Stomach (tissue), 4 donors: Measurements from ENCODE around the gene NUDT4B.
"Not testable (repeated sequence)": the region's sequence is repeated elsewhere in the genome, so short reads cannot be mapped to it uniquely, and the experiment has no call there.

ENCODE experiments used
- EP300 ChIP-seq: sonication (generic); formaldehyde crosslinking; IDR thresholded peaks from one replicate; pipeline ENCODE4 v1.6.1; 2017; ENCODE audit warnings: antibody characterized with exemption
- POLR2A ChIP-seq, 4 donors: fragments of 450-650 bp; IDR thresholded peaks; one replicate each; pipeline ENCODE4 v1.6.1; 2016; ENCODE audit warnings: antibody characterized with exemption in 4 of 4, control low read depth in 2 of 4, mild to moderate bottlenecking in 1 of 4, moderate library complexity in 1 of 4
- TF ChIP-seq, protein P1 (sequence below), 7 experiments: fragments of 450-650 bp in 4 of 7; fragments of 200-600 bp in 3 of 7; sonication (generic) in 3 of 7; IDR thresholded peaks; one replicate each; pipeline ENCODE4 v1.5.1; 2016 to 2019; ENCODE audit warnings: antibody characterized with exemption in 7 of 7, control low read depth in 2 of 7, mild to moderate bottlenecking in 1 of 7

GRCh38 chr1:148768541-148768940 is 20.0 kb downstream of the NUDT4B start:
- TF ChIP-seq, protein P1, sequence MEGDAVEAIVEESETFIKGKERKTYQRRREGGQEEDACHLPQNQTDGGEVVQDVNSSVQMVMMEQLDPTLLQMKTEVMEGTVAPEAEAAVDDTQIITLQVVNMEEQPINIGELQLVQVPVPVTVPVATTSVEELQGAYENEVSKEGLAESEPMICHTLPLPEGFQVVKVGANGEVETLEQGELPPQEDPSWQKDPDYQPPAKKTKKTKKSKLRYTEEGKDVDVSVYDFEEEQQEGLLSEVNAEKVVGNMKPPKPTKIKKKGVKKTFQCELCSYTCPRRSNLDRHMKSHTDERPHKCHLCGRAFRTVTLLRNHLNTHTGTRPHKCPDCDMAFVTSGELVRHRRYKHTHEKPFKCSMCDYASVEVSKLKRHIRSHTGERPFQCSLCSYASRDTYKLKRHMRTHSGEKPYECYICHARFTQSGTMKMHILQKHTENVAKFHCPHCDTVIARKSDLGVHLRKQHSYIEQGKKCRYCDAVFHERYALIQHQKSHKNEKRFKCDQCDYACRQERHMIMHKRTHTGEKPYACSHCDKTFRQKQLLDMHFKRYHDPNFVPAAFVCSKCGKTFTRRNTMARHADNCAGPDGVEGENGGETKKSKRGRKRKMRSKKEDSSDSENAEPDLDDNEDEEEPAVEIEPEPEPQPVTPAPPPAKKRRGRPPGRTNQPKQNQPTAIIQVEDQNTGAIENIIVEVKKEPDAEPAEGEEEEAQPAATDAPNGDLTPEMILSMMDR (IDR thresholded peaks at IDR 0.05) = not testable (repeated sequence)
- TF ChIP-seq EP300; POLR2A (IDR thresholded peaks at IDR 0.05): not testable (repeated sequence)
